Neural crest cell (in vitro differentiated cells): ENCODE results near the gene CALN1. TPM values are rescaled to one million over a fixed set of nuclear protein-coding genes. Genes with fewer than 3 reads are reported as not detected.

Experiments used
- DNase-seq: peaks from one replicate; pipeline ENCODE4 v3.0.0; 2021; ENCODE audit warnings: low read depth, mixed read lengths, low spot score
- H3K27ac Mint-ChIP-seq: one replicate; pipeline ENCODE4 v1.8.0; 2021; ENCODE audit warnings: mild to moderate bottlenecking, mixed read lengths; ENCODE audit not compliant: unreplicated experiment
- H3K27me3 Mint-ChIP-seq: 2 replicates; pipeline ENCODE4 v1.8.0; 2021; ENCODE audit warnings: low read depth, mild to moderate bottlenecking, mixed read lengths
- H3K36me3 Mint-ChIP-seq: 2 replicates; pipeline ENCODE4 v1.8.0; 2021; ENCODE audit warnings: low read depth, mild to moderate bottlenecking, mixed read lengths
- H3K4me1 Mint-ChIP-seq: 2 replicates; pipeline ENCODE4 v1.8.0; 2021; ENCODE audit warnings: mixed read lengths
- H3K4me3 Mint-ChIP-seq: one replicate; pipeline ENCODE4 v1.8.0; 2021; ENCODE audit warnings: mild to moderate bottlenecking, mixed read lengths
- H3K9me3 Mint-ChIP-seq: 2 replicates; pipeline ENCODE4 v1.8.0; 2021; ENCODE audit warnings: mixed read lengths
- CTCF ChIP-seq: fragments of 200-600 bp; sonication (generic); conservative IDR thresholded peaks from 2 replicates; pipeline ENCODE4 v1.5.0; 2021; ENCODE audit warnings: antibody characterized with exemption, mild to moderate bottlenecking
- total RNA-seq: library from RNA; stranded (reverse); gene quantifications from 2 replicates; pipeline ENCODE4 v1.2.1, GENCODE V29; 2021

CALN1 gene
- total RNA-seq, 1 donor from 2014 or later: 0.51 TPM

- H3K9me3 Mint-ChIP-seq: peaks cover 3% of the 10 kb centered on the region
- H3K27me3 Mint-ChIP-seq: no peaks in the 10 kb centered on the region
- H3K27ac Mint-ChIP-seq: no peak overlapping the region
- peaks cover 3% of the 10 kb centered on the region for H3K36me3 Mint-ChIP-seq
- no peak for TF ChIP-seq CTCF
- H3K4me3 Mint-ChIP-seq: no peak overlapping the region
- no peak for DNase-seq
- no peaks in the 10 kb centered on the region for H3K4me1 Mint-ChIP-seq
These were observed 167.2 kb downstream of the CALN1 start for GRCh38 chr7:72244826-72245398.

GRCh38 chr7:72243329-72243728 lies 168.8 kb downstream of the CALN1 start:
- Mint-ChIP-seq H3K4me1 (no peaks in the 10 kb centered on the region), H3K27me3 (peaks cover 7% of the 10 kb centered on the region), H3K9me3 (peaks cover under 1% of the 10 kb centered on the region), H3K4me3 (no peak overlapping the region), H3K36me3 (peaks cover under 1% of the 10 kb centered on the region), H3K27ac (no peak overlapping the region)
- TF ChIP-seq CTCF: no peak
- DNase-seq: no peak

GRCh38 chr7:72235351-72235750 lies 176.8 kb downstream of the CALN1 start:
- TF ChIP-seq CTCF: no peak
- Mint-ChIP-seq H3K9me3 (no peaks in the 10 kb centered on the region), H3K27me3 (peaks cover 15% of the 10 kb centered on the region), H3K4me1 (peaks cover 15% of the 10 kb centered on the region), H3K27ac (no peak overlapping the region), H3K4me3 (no peak overlapping the region), H3K36me3 (no peaks in the 10 kb centered on the region)
- DNase-seq: no peak

- Mint-ChIP-seq H3K9me3 (no peaks in the 10 kb centered on the region), H3K27me3 (peaks cover 12% of the 10 kb centered on the region), H3K27ac (no peak overlapping the region), H3K4me1 (peaks cover 15% of the 10 kb centered on the region), H3K4me3 (no peak overlapping the region), H3K36me3 (no peaks in the 10 kb centered on the region)
- DNase-seq: no peak
- TF ChIP-seq CTCF: no peak
These were observed 178.1 kb downstream of the CALN1 start for GRCh38 chr7:72234086-72234485.

DNA sequence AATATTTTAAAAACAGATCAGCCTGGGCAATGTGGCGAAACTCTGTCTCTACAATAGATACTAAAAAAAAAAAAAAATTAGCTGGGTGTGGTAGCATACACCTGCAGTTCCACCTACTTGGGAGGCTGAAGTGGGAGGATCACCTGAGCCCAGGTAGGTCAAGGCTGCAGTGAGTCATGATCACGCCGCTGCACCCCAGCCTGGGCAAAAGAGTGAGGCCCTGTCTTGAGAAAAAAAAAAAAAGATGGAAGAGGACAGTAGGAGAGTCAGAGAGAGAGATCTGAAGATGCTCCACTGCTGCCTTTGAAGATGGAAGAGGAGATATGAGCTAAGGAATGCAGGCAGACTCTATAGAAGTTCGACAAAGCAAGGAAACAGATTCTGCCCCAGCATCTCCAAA lies 181.9 kb downstream of the CALN1 start:
- H3K27ac Mint-ChIP-seq: no peak overlapping the region
- H3K4me1 Mint-ChIP-seq: peaks cover 15% of the 10 kb centered on the region
- H3K27me3 Mint-ChIP-seq: no peaks in the 10 kb centered on the region
- no peaks in the 10 kb centered on the region for H3K36me3 Mint-ChIP-seq
- TF ChIP-seq CTCF: no peak
- no peak for DNase-seq
- no peaks in the 10 kb centered on the region for H3K9me3 Mint-ChIP-seq
- H3K4me3 Mint-ChIP-seq: no peak overlapping the region
